ENCODE measurements around the gene COL17A1. TPM values are rescaled to one million over a fixed set of nuclear protein-coding genes. Genes with fewer than 3 reads are reported as not detected.

COL17A1 gene
- total and polyA plus RNA-seq, 2 experiments from 2014 or later, result 1.1 to 1.3 TPM

- TF ChIP-seq, protein P1, sequence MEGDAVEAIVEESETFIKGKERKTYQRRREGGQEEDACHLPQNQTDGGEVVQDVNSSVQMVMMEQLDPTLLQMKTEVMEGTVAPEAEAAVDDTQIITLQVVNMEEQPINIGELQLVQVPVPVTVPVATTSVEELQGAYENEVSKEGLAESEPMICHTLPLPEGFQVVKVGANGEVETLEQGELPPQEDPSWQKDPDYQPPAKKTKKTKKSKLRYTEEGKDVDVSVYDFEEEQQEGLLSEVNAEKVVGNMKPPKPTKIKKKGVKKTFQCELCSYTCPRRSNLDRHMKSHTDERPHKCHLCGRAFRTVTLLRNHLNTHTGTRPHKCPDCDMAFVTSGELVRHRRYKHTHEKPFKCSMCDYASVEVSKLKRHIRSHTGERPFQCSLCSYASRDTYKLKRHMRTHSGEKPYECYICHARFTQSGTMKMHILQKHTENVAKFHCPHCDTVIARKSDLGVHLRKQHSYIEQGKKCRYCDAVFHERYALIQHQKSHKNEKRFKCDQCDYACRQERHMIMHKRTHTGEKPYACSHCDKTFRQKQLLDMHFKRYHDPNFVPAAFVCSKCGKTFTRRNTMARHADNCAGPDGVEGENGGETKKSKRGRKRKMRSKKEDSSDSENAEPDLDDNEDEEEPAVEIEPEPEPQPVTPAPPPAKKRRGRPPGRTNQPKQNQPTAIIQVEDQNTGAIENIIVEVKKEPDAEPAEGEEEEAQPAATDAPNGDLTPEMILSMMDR (conservative IDR thresholded peaks at IDR 0.05; ENCODE audit: low read depth in 2 of 2), result no peak
- no peak for TF ChIP-seq POLR2AphosphoS5 (IDR thresholded peaks at IDR 0.05; ENCODE audit: low read depth)
- TF ChIP-seq ZNF114 (CRISPR knock-in tag; IDR thresholded peaks at IDR 0.05), result no peak
- no peak for TF ChIP-seq JUNB (IDR thresholded peaks at IDR 0.05; ENCODE audit: unreplicated experiment)
- TF ChIP-seq ZNF331 (CRISPR knock-in tag; IDR thresholded peaks at IDR 0.05; ENCODE audit: low read depth), result no peak
- TF ChIP-seq, protein P2, sequence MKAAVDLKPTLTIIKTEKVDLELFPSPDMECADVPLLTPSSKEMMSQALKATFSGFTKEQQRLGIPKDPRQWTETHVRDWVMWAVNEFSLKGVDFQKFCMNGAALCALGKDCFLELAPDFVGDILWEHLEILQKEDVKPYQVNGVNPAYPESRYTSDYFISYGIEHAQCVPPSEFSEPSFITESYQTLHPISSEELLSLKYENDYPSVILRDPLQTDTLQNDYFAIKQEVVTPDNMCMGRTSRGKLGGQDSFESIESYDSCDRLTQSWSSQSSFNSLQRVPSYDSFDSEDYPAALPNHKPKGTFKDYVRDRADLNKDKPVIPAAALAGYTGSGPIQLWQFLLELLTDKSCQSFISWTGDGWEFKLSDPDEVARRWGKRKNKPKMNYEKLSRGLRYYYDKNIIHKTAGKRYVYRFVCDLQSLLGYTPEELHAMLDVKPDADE (IDR thresholded peaks at IDR 0.05), result no peak
- no peak for TF ChIP-seq NANOG (IDR thresholded peaks at IDR 0.05; ENCODE audit: borderline replicate concordance)
- TF ChIP-seq EZH2phosphoT487 (IDR thresholded peaks at IDR 0.05; ENCODE audit: unreplicated experiment), result no peak
- TF ChIP-seq EZH2 (IDR thresholded peaks at IDR 0.05; ENCODE audit: low read depth, unreplicated experiment), result no peak
These were observed 94.1 kb downstream of the COL17A1 start (continued) for GRCh38 chr10:103991393-103992128.

GRCh38 chr10:103990531-103990930 lies 95.1 kb downstream of the COL17A1 start:
- Histone ChIP-seq H3K36me3 (ENCODE audit: insufficient read depth) (no peaks in the 10 kb centered on the region), H3K79me2 (replicated peaks; ENCODE audit: insufficient read depth) (no peaks in the 10 kb centered on the region; the same call in 1 of the 2 replicates), H4K20me1 (replicated peaks; ENCODE audit: insufficient read depth) (no peaks in the 10 kb centered on the region), H3K4me2 (no peak overlapping the region), H3K27me3 (ENCODE audit: insufficient read depth) (no peaks in the 10 kb centered on the region), H3K9me2 (ENCODE audit: insufficient read depth) (no peaks in the 10 kb centered on the region), H2AFZ (no peak overlapping the region), H3K4me3 (no peak overlapping the region), H3K27ac (ENCODE audit: low read depth) (no peak overlapping the region), H3K4me1 (ENCODE audit: insufficient read depth) (no peaks in the 10 kb centered on the region), H3F3A (replicated peaks; ENCODE audit: low read depth) (no peaks in the 10 kb centered on the region)
- Mint-ChIP-seq H3K4me3 (no peak overlapping the region), H3K4me1 (no peaks in the 10 kb centered on the region), H3K27ac (no peak overlapping the region), H3K36me3 (ENCODE audit: low read depth) (no peaks in the 10 kb centered on the region), H3K9me3 (no peaks in the 10 kb centered on the region), H3K27me3 (ENCODE audit: insufficient read depth, low read depth, poor library complexity) (no peaks in the 10 kb centered on the region)
- ATAC-seq (no peak), DNase-seq (ENCODE audit: low spot score) (no peak)
- TF ChIP-seq ZNF114 (CRISPR knock-in tag; IDR thresholded peaks at IDR 0.05) (no peak), JUNB (IDR thresholded peaks at IDR 0.05; ENCODE audit: unreplicated experiment) (no peak), POLR2AphosphoS5 (IDR thresholded peaks at IDR 0.05; ENCODE audit: low read depth) (no peak), EZH2phosphoT487 (IDR thresholded peaks at IDR 0.05; ENCODE audit: unreplicated experiment) (no peak), NANOG (IDR thresholded peaks at IDR 0.05; ENCODE audit: borderline replicate concordance) (no peak), EZH2 (IDR thresholded peaks at IDR 0.05; ENCODE audit: low read depth, unreplicated experiment) (no peak), CREB1 (CRISPR knock-in tag; IDR thresholded peaks at IDR 0.05; ENCODE audit: low read depth) (no peak), ZNF331 (CRISPR knock-in tag; IDR thresholded peaks at IDR 0.05; ENCODE audit: low read depth) (no peak)
- TF ChIP-seq, protein P1 (conservative IDR thresholded peaks at IDR 0.05; ENCODE audit: low read depth in 2 of 2), result no peak
- TF ChIP-seq, protein P3, sequence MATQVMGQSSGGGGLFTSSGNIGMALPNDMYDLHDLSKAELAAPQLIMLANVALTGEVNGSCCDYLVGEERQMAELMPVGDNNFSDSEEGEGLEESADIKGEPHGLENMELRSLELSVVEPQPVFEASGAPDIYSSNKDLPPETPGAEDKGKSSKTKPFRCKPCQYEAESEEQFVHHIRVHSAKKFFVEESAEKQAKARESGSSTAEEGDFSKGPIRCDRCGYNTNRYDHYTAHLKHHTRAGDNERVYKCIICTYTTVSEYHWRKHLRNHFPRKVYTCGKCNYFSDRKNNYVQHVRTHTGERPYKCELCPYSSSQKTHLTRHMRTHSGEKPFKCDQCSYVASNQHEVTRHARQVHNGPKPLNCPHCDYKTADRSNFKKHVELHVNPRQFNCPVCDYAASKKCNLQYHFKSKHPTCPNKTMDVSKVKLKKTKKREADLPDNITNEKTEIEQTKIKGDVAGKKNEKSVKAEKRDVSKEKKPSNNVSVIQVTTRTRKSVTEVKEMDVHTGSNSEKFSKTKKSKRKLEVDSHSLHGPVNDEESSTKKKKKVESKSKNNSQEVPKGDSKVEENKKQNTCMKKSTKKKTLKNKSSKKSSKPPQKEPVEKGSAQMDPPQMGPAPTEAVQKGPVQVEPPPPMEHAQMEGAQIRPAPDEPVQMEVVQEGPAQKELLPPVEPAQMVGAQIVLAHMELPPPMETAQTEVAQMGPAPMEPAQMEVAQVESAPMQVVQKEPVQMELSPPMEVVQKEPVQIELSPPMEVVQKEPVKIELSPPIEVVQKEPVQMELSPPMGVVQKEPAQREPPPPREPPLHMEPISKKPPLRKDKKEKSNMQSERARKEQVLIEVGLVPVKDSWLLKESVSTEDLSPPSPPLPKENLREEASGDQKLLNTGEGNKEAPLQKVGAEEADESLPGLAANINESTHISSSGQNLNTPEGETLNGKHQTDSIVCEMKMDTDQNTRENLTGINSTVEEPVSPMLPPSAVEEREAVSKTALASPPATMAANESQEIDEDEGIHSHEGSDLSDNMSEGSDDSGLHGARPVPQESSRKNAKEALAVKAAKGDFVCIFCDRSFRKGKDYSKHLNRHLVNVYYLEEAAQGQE (IDR thresholded peaks at IDR 0.05; ENCODE audit: unreplicated experiment), result no peak
